ENCODE measurements around the gene ZNF485. TPM values are rescaled to one million over a fixed set of nuclear protein-coding genes. Genes with fewer than 3 reads are reported as not detected.

ZNF485 gene
- total and polyA plus RNA-seq, 5 donors = 1.2 to 2.6 (median 2.0) TPM

GRCh38 chr10:43647576-43647975 lies 41.3 kb downstream of the ZNF485 start:
- ATAC-seq (no peak), DNase-seq (no peak)
- 95% methylated on average over 6 of the region's 6 CpGs for WGBS
- Histone ChIP-seq H3K4me1 (ENCODE audit: control insufficient read depth, insufficient read depth, low read length) (no peaks in the 10 kb centered on the region), H3K9me3 (ENCODE audit: control insufficient read depth, low read length) (peaks cover 13% of the 10 kb centered on the region), H3K27ac (ENCODE audit: low read length) (no peak overlapping the region), H3K27me3 (ENCODE audit: control insufficient read depth, insufficient read depth) (no peaks in the 10 kb centered on the region), H3K4me3 (ENCODE audit: low read length) (peak overlapping the region; percentile 89)
- intact Hi-C loops (cut with DNase I) = no loop called here

- peak overlapping the region; percentile 34 for H3K27ac ChIP-seq (ENCODE audit: low read length)
- peaks cover 13% of the 10 kb centered on the region for H3K9me3 ChIP-seq (ENCODE audit: control insufficient read depth, low read length)
- H3K4me1 ChIP-seq (ENCODE audit: control insufficient read depth, insufficient read depth, low read length) = no peaks in the 10 kb centered on the region
- DNase-seq = no peak
- peak overlapping the region; percentile 89 for H3K4me3 ChIP-seq (ENCODE audit: low read length)
- ATAC-seq = no peak
- H3K27me3 ChIP-seq (ENCODE audit: control insufficient read depth, insufficient read depth) = no peaks in the 10 kb centered on the region
- intact Hi-C loops (cut with DNase I) = no loop called here
- 39% methylated on average over 9 of the region's 9 CpGs for WGBS
Observed at GRCh38 chr10:43648095-43648397, 41.8 kb downstream of the ZNF485 start.

- no peaks in the 10 kb centered on the region for H3K4me1 ChIP-seq (ENCODE audit: control insufficient read depth, insufficient read depth, low read length)
- peak within 1 kb of the TSS; percentile 82 for H3K27ac ChIP-seq (ENCODE audit: low read length)
- intact Hi-C loops (cut with DNase I) = no loop called here
- peaks cover 13% of the 10 kb centered on the region for H3K9me3 ChIP-seq (ENCODE audit: control insufficient read depth, low read length)
- DNase-seq (peak; percentile 88 to 95 (median 95)), ATAC-seq (peak; percentile 98)
- H3K4me3 ChIP-seq (ENCODE audit: low read length) = peak within 1 kb of the TSS; percentile 89
- WGBS = under 1% methylated on average over 90 of the region's 90 CpGs
- H3K27me3 ChIP-seq (ENCODE audit: control insufficient read depth, insufficient read depth) = no peaks in the 10 kb centered on the region
Observed at GRCh38 chr10:43648398-43649184, 42.4 kb downstream of the ZNF485 start, which contains the start of gene ZNF32. TSS of gene ZNF32 (minus strand) at chr10:43648881. CDS start at chr10:43646133, 2,748 bp downstream.

GRCh38 chr10:43649185-43649523 lies 42.9 kb downstream of the ZNF485 start:
- DNase-seq = no peak
- peaks cover 10% of the 10 kb centered on the region for H3K9me3 ChIP-seq (ENCODE audit: control insufficient read depth, low read length)
- peak overlapping the region; percentile 82 for H3K27ac ChIP-seq (ENCODE audit: low read length)
- no peaks in the 10 kb centered on the region for H3K4me1 ChIP-seq (ENCODE audit: control insufficient read depth, insufficient read depth, low read length)
- no peaks in the 10 kb centered on the region for H3K27me3 ChIP-seq (ENCODE audit: control insufficient read depth, insufficient read depth)
- 19% methylated on average over 14 of the region's 14 CpGs for WGBS
- peak in 1 of 2 donors; percentile 55 for ATAC-seq
- intact Hi-C loops (cut with DNase I) = no loop called here
- peak overlapping the region; percentile 89 for H3K4me3 ChIP-seq (ENCODE audit: low read length)

GRCh38 chr10:43653746-43654145 lies 47.5 kb downstream of the ZNF485 start:
- Histone ChIP-seq H3K4me1 (ENCODE audit: control insufficient read depth, insufficient read depth, low read length) (no peaks in the 10 kb centered on the region), H3K27me3 (ENCODE audit: control insufficient read depth, insufficient read depth) (no peaks in the 10 kb centered on the region), H3K27ac (ENCODE audit: low read length) (no peak overlapping the region), H3K4me3 (ENCODE audit: low read length) (no peak overlapping the region), H3K9me3 (ENCODE audit: control insufficient read depth, low read length) (no peaks in the 10 kb centered on the region)
- 51% methylated on average over 2 of the region's 2 CpGs for WGBS
- DNase-seq = no peak
- intact Hi-C loops (cut with DNase I) = no loop called here
- ATAC-seq = no peak

GRCh38 chr10:43655311-43655710 lies 49.1 kb downstream of the ZNF485 start:
- intact Hi-C loops (cut with DNase I) = no loop called here

GRCh38 chr10:43658227-43658626 lies 52.0 kb downstream of the ZNF485 start:
- Histone ChIP-seq H3K9me3 (ENCODE audit: control insufficient read depth, low read length) (no peaks in the 10 kb centered on the region), H3K27me3 (ENCODE audit: control insufficient read depth, insufficient read depth) (no peaks in the 10 kb centered on the region), H3K27ac (ENCODE audit: low read length) (no peak overlapping the region), H3K4me3 (ENCODE audit: low read length) (no peak overlapping the region), H3K4me1 (ENCODE audit: control insufficient read depth, insufficient read depth, low read length) (no peaks in the 10 kb centered on the region)
- no peak for ATAC-seq
- WGBS = 78% methylated on average over 8 of the region's 8 CpGs
- no peak for DNase-seq
- intact Hi-C loops (cut with DNase I) = no loop called here

More at GRCh38 chr10:43655311-43655710, 49.1 kb downstream of the ZNF485 start:
- DNase-seq (no peak), ATAC-seq (no peak)
- no peak overlapping the region for H3K4me3 ChIP-seq (ENCODE audit: low read length)
- H3K27ac ChIP-seq (ENCODE audit: low read length) = no peak overlapping the region
- H3K27me3 ChIP-seq (ENCODE audit: control insufficient read depth, insufficient read depth) = no peaks in the 10 kb centered on the region
- no peaks in the 10 kb centered on the region for H3K4me1 ChIP-seq (ENCODE audit: control insufficient read depth, insufficient read depth, low read length)
- no peaks in the 10 kb centered on the region for H3K9me3 ChIP-seq (ENCODE audit: control insufficient read depth, low read length)
- 80% methylated on average over 8 of the region's 8 CpGs for WGBS

- Histone ChIP-seq H3K4me3 (ENCODE audit: low read length) (no peak overlapping the region), H3K27ac (ENCODE audit: low read length) (no peak overlapping the region), H3K4me1 (ENCODE audit: control insufficient read depth, insufficient read depth, low read length) (no peaks in the 10 kb centered on the region), H3K27me3 (ENCODE audit: control insufficient read depth, insufficient read depth) (no peaks in the 10 kb centered on the region), H3K9me3 (ENCODE audit: control insufficient read depth, low read length) (no peaks in the 10 kb centered on the region)
- ATAC-seq (no peak), DNase-seq (no peak)
- intact Hi-C loops (cut with DNase I) = no loop called here
- 57% methylated on average over 3 of the region's 3 CpGs for WGBS
Observed at GRCh38 chr10:43665054-43665453, 58.8 kb downstream of the ZNF485 start.

GRCh38 chr10:43666552-43666951 lies 60.3 kb downstream of the ZNF485 start:
- 72% methylated on average over 9 of the region's 9 CpGs for WGBS
- DNase-seq (no peak), ATAC-seq (no peak)
- Histone ChIP-seq H3K4me3 (ENCODE audit: low read length) (no peak overlapping the region), H3K9me3 (ENCODE audit: control insufficient read depth, low read length) (no peaks in the 10 kb centered on the region), H3K27ac (ENCODE audit: low read length) (no peak overlapping the region), H3K4me1 (ENCODE audit: control insufficient read depth, insufficient read depth, low read length) (no peaks in the 10 kb centered on the region), H3K27me3 (ENCODE audit: control insufficient read depth, insufficient read depth) (no peaks in the 10 kb centered on the region)
- intact Hi-C loops (cut with DNase I) = no loop called here

- H3K27ac ChIP-seq (ENCODE audit: low read length) = no peak overlapping the region
- WGBS = 3% methylated on average over 35 of the region's 35 CpGs
- ATAC-seq (peak; percentile 71 to 86), DNase-seq (peak; percentile 56 to 83 (median 78))
- no peaks in the 10 kb centered on the region for H3K4me1 ChIP-seq (ENCODE audit: control insufficient read depth, insufficient read depth, low read length)
- no peaks in the 10 kb centered on the region for H3K27me3 ChIP-seq (ENCODE audit: control insufficient read depth, insufficient read depth)
- intact Hi-C loops (cut with DNase I) = no loop called here
- H3K9me3 ChIP-seq (ENCODE audit: control insufficient read depth, low read length) = no peaks in the 10 kb centered on the region
- peak overlapping the region; percentile 44 for H3K4me3 ChIP-seq (ENCODE audit: low read length)
Observed at GRCh38 chr10:43667317-43667731, 61.1 kb downstream of the ZNF485 start.

Measured in right cardiac atrium (tissue), 5 donors.